GM10248 (cell line): ENCODE results near the gene GLI1.

Experiments
- CTCF ChIA-PET: fragments of 300-600 bp; sonication (Branson Sonifier 250); formaldehyde crosslinking; extraction: SDS; loops from one replicate; lab custom pipeline; 2021; ENCODE audit warnings: antibody characterized with exemption; lab: Yijun Ruan, JAX
- POLR2A ChIA-PET: fragments of 350-650 bp; sonication (Branson Sonifier 250); formaldehyde crosslinking; extraction: SDS; loops from one replicate; lab custom pipeline; 2020; ENCODE audit warnings: antibody characterized with exemption; lab: Yijun Ruan, JAX
- DNase-seq: peaks from one replicate; pipeline ENCODE4 v3.0.0; 2012; ENCODE audit errors: extremely low spot score
- TF ChIP-seq, protein P1 (sequence below): IDR thresholded peaks from 2 replicates; pipeline ENCODE4 v1.5.1; 2012; ENCODE audit warnings: mild to moderate bottlenecking, low read depth; ENCODE audit errors: extremely low read depth, missing control alignments, control extremely low read depth

The GLI1 gene

DNA sequence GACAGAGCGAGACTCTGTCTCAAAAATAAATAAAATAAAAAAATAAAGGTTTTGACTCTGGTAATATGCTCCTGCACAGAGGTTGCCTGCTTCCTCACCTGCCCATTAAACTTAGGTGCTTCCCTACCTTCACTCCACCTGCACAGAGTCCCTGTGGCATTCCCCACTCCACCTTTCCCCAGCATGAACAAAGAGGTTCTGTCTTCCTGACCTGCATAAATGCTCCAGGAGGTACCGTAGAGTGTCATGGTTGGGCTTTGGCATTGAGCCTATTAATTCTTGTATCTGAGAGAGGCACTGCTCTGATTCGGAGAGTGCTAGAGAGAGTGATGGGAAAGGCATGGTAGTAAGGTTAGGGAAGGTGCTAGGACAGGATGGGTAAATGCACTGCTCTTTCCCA, 13.8 kb downstream of the GLI1 start:
- POLR2A ChIA-PET, result no interaction called here
- no peak for DNase-seq
- CTCF ChIA-PET, result interaction anchor here (10.6 to 11.0 kb wide), 2 partner anchors 11 to 19 kb away, joined by 72 to 171 read pairs; partner anchors contain the start of genes GLI1 and INHBE
- TF ChIP-seq, protein P1, sequence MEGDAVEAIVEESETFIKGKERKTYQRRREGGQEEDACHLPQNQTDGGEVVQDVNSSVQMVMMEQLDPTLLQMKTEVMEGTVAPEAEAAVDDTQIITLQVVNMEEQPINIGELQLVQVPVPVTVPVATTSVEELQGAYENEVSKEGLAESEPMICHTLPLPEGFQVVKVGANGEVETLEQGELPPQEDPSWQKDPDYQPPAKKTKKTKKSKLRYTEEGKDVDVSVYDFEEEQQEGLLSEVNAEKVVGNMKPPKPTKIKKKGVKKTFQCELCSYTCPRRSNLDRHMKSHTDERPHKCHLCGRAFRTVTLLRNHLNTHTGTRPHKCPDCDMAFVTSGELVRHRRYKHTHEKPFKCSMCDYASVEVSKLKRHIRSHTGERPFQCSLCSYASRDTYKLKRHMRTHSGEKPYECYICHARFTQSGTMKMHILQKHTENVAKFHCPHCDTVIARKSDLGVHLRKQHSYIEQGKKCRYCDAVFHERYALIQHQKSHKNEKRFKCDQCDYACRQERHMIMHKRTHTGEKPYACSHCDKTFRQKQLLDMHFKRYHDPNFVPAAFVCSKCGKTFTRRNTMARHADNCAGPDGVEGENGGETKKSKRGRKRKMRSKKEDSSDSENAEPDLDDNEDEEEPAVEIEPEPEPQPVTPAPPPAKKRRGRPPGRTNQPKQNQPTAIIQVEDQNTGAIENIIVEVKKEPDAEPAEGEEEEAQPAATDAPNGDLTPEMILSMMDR, result no peak

DNA sequence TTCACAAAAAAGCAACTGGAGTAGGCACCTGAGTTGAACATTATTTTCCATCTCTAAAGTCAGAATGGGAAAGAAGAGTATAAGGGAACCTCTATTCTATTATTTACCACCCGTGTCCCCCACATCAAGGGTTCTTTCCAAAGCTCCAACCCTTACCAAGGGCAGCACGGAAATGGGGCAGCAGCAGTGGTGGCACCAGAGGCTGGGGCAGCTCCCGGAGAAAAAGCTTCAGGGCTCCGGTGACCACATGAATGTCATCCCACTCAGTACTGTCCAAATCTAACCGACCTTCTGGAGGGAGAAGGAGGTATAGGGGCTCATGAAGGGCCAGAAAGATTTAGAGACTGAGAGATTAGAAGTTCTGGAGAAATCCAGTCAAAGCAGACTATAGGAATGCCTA, 14.3 kb downstream of the GLI1 start:
- no peak for DNase-seq
- ChIA-PET CTCF (interaction anchor here (1.6 to 11.0 kb wide), 3 partner anchors 11 to 235 kb away, joined by 3 to 171 read pairs (median 72); partner anchors contain the start of genes GLI1 and INHBE), POLR2A (interaction anchor here (1.3 kb wide), 1 partner anchor 8 kb away, joined by 3 read pairs; no protein-coding TSS in a partner anchor)
- TF ChIP-seq, protein P1, result no peak

DNA sequence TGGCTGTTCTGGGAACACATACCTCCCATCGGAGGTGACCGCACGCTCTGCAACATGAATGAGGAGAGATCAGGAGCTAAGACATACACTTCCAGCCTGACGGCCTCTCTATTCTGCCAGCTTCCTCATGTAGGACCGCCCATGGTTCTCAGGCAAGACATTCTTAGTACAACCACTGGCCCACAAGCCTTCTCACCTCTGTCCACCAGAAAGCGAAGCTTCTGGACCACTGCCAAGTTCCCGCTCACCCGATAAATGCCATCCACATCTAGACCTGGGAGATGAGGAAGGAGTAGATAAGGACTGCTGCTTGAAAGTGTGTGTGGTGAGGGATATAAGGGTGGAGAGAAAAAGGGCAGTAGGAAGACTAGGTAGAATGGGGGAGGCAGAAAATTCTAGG, 14.8 kb downstream of the GLI1 start:
- DNase-seq, result no peak
- TF ChIP-seq, protein P1, result no peak
- CTCF ChIA-PET, result interaction anchor here (0.7 to 11.0 kb wide), 4 partner anchors 12 to 235 kb away, joined by 3 to 171 read pairs (median 38); partner anchors contain the start of genes GLI1 and INHBE
- POLR2A ChIA-PET, result interaction anchor here (1.3 kb wide), 1 partner anchor 9 kb away, joined by 3 read pairs; no protein-coding TSS in a partner anchor

DNA sequence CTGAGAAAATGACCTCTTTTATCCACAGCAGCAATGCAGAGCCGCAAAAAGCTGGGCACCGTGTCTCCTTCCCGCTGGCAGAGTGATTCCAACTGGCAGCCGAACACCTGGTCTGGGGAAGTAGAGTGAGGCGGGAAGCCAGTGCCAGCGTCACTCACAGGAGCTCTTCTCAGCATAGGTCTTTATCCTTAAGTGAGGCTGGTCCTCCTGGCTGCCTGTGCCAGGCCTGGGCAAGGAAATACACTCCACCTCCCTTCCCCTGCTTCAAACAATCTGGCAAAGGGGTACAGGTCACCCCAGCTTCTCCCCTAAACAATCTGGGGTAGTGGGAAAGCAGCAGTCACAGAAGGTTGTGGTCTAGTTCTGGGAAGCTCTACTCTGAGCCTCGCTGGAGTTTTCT, 15.3 kb downstream of the GLI1 start:
- POLR2A ChIA-PET, result interaction anchor here (1.3 kb wide), 1 partner anchor 9 kb away, joined by 3 read pairs; no protein-coding TSS in a partner anchor
- CTCF ChIA-PET, result interaction anchor here (0.7 to 11.0 kb wide), 5 partner anchors 12 to 236 kb away, joined by 3 to 171 read pairs (median 4); partner anchors contain the start of genes GLI1 and INHBE
- DNase-seq, result no peak
- TF ChIP-seq, protein P1, result no peak

DNA sequence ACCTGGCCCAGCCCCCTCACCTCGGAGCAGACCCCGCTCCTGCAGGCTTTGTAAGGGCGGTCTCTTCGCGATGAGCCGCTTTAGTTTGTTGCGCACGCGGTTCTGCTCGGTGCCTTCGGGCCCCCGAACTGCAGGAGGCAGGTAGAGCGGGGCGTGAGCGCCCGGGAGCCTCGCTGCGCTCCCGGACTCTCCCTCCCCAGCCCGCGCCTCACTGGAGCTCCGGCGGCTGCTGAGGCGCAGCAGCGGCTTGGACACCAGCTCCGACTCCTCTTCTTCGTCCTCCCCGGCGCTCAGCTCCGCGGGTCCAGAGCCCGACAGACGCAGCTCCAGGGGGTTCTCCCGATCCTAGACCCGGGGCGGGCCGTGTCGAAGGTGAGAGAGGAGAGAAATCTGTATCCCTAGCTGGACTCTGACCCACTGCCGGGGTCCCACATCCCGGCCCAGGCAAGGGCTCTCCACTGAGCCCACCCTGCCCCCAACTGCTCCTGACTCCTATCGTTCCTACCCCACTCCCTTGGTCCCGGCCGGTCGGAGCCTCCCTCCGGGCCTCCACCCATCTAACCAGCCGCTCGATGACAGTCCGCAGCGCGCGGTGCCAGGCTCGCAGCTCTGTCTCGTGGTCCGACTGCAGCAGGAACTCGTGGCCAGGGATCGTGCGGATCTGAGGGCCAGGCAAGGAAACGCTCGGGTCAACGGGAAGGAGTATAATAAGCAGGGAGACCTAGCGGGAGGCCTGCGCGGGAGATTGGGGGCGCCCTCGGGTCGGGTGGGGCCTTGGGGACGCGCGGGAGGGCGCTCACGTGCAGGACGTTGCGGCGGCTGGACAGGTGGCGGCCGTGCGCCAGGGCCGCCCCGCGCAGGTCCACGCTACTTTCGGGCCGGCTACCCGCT, 15.9 kb downstream of the GLI1 start:
- ChIA-PET CTCF (interaction anchor here (1.0 to 11.0 kb wide), 6 partner anchors 12 to 236 kb away, joined by 3 to 171 read pairs (median 4); partner anchors contain the start of genes GLI1 and INHBE), POLR2A (no interaction called here)
- DNase-seq, result peak; percentile 34
- TF ChIP-seq, protein P1, result no peak
